Suprapubic skin (tissue), 4 donors: ENCODE data around the gene EML4.

Experiments
- EP300 ChIP-seq: sonication (generic); formaldehyde crosslinking; IDR thresholded peaks from one replicate; pipeline ENCODE4 v1.6.1; 2017; ENCODE audit warnings: antibody characterized with exemption
- POLR2AphosphoS5 ChIP-seq, 3 donors: sonication (generic); formaldehyde crosslinking; IDR thresholded peaks; one replicate each; pipeline ENCODE4 v1.6.1; 2017; ENCODE audit warnings: antibody characterized with exemption in 3 of 3

GRCh38 chr2:42288811-42289210, 119.7 kb downstream of the EML4 start:
- TF ChIP-seq EP300 (no peak), POLR2AphosphoS5 (IDR thresholded peaks at IDR 0.05) (no peak)
